Fibroblast of lung (primary cell): Measurements from ENCODE around the gene ARFGAP2.

Experiments
- EZH2 ChIP-seq: IDR thresholded peaks from 2 replicates; pipeline ENCODE4 v1.5.1; 2012; ENCODE audit warnings: low read length, control low read depth, mild to moderate bottlenecking; ENCODE audit errors: missing control alignments
- TF ChIP-seq, protein P1 (sequence below), 2 donors: IDR thresholded peaks in 1 of 2; conservative IDR thresholded peaks in 1 of 2; 1 replicate in 1 of 2; 2 replicates in 1 of 2; pipeline ENCODE4 v1.5.1; 2011 to 2012; ENCODE audit warnings: low read length in 2 of 2, control low read depth in 1 of 2, inconsistent platforms in 1 of 2, low read depth in 1 of 2, mild to moderate bottlenecking in 1 of 2

DNA sequence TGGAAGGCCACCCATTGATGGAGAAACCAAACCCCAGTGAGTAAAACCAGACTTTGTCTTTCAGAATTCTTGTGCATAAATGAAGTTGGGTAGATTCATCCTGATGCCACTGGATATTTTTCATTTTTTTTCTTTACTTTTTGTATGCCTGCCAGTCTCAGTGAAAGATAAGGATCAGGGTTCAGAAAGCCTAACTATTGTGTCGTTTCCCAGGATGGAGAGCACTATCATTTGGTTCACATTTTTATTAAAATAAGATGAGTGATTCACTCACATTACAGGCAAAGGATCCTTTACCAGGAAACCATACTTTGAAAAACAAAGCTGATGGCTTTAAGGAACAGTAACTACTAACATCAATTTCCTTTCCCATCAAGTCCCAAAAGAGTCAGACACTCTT is 52.0 kb downstream of the ARFGAP2 start:
- TF ChIP-seq, protein P1, sequence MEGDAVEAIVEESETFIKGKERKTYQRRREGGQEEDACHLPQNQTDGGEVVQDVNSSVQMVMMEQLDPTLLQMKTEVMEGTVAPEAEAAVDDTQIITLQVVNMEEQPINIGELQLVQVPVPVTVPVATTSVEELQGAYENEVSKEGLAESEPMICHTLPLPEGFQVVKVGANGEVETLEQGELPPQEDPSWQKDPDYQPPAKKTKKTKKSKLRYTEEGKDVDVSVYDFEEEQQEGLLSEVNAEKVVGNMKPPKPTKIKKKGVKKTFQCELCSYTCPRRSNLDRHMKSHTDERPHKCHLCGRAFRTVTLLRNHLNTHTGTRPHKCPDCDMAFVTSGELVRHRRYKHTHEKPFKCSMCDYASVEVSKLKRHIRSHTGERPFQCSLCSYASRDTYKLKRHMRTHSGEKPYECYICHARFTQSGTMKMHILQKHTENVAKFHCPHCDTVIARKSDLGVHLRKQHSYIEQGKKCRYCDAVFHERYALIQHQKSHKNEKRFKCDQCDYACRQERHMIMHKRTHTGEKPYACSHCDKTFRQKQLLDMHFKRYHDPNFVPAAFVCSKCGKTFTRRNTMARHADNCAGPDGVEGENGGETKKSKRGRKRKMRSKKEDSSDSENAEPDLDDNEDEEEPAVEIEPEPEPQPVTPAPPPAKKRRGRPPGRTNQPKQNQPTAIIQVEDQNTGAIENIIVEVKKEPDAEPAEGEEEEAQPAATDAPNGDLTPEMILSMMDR (conservative IDR thresholded peaks at IDR 0.05 in 1 of 2, IDR thresholded peaks at IDR 0.05 in 1 of 2; ENCODE audit: low read depth in 1 of 2, low read length in 2 of 2), result no peak
- no peak for TF ChIP-seq EZH2
